Nephron (organoid): ENCODE results near the gene LEKR1.
"Not testable (repeated sequence)": the region's sequence is repeated elsewhere in the genome, so short reads cannot be mapped to it uniquely, and the experiment has no call there.

ENCODE experiments used
- H3K27ac Mint-ChIP-seq, 3 experiments: 2 replicates each; pipeline ENCODE4 v1.8.0; 2020; ENCODE audit warnings: mixed read lengths in 3 of 3, mild to moderate bottlenecking in 2 of 3, moderate library complexity in 1 of 3
- H3K27me3 Mint-ChIP-seq: 2 replicates; pipeline ENCODE4 v1.8.0; 2021; ENCODE audit warnings: low read depth, mild to moderate bottlenecking, moderate library complexity, mixed read lengths
- H3K36me3 Mint-ChIP-seq: 2 replicates; pipeline ENCODE4 v1.8.0; 2020; ENCODE audit warnings: low read depth, mixed read lengths
- H3K4me1 Mint-ChIP-seq: 2 replicates; pipeline ENCODE4 v1.8.0; 2020; ENCODE audit warnings: mixed read lengths
- H3K4me3 Mint-ChIP-seq, 3 experiments: 2 replicates each; pipeline ENCODE4 v1.8.0; 2020; ENCODE audit warnings: mild to moderate bottlenecking in 3 of 3, mixed read lengths in 3 of 3, moderate library complexity in 2 of 3
- H3K9me3 Mint-ChIP-seq: 2 replicates; pipeline ENCODE4 v1.8.0; 2020; ENCODE audit warnings: mixed read lengths
- TF ChIP-seq, protein P1 (sequence below), 3 experiments: fragments of 200-600 bp; sonication (generic); IDR thresholded peaks; one replicate each; pipeline ENCODE4 v1.5.0; 2021; ENCODE audit warnings: antibody characterized with exemption in 3 of 3; ENCODE audit not compliant: unreplicated experiment in 3 of 3

LEKR1 gene

DNA sequence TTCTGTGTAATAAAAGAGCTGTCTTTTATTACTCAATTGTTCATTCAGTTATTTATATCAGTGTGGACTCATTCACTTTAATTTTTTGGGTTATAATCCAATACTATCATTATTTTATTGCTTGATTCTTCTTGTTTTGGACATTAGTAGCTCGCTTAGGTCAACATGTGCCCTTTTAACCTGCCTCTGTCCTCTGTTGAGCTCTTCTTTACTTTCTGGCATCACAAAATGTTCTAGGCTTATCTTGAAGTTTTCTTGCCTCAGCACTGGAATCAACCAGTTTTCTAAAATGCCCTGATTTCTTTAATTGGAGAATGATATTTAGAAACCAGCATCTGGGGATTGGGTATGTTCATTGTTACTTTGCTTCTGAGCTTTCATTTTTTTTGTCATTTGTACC lies 82.2 kb downstream of the LEKR1 start:
- Mint-ChIP-seq H3K27ac (no peak overlapping the region), H3K4me3 (no peak overlapping the region), H3K27me3 (peaks cover 3% of the 10 kb centered on the region), H3K4me1 (no peaks in the 10 kb centered on the region), H3K36me3 (no peaks in the 10 kb centered on the region), H3K9me3 (no peaks in the 10 kb centered on the region)
- TF ChIP-seq, protein P1, sequence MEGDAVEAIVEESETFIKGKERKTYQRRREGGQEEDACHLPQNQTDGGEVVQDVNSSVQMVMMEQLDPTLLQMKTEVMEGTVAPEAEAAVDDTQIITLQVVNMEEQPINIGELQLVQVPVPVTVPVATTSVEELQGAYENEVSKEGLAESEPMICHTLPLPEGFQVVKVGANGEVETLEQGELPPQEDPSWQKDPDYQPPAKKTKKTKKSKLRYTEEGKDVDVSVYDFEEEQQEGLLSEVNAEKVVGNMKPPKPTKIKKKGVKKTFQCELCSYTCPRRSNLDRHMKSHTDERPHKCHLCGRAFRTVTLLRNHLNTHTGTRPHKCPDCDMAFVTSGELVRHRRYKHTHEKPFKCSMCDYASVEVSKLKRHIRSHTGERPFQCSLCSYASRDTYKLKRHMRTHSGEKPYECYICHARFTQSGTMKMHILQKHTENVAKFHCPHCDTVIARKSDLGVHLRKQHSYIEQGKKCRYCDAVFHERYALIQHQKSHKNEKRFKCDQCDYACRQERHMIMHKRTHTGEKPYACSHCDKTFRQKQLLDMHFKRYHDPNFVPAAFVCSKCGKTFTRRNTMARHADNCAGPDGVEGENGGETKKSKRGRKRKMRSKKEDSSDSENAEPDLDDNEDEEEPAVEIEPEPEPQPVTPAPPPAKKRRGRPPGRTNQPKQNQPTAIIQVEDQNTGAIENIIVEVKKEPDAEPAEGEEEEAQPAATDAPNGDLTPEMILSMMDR (IDR thresholded peaks at IDR 0.05; ENCODE audit: unreplicated experiment in 3 of 3) = no peak

DNA sequence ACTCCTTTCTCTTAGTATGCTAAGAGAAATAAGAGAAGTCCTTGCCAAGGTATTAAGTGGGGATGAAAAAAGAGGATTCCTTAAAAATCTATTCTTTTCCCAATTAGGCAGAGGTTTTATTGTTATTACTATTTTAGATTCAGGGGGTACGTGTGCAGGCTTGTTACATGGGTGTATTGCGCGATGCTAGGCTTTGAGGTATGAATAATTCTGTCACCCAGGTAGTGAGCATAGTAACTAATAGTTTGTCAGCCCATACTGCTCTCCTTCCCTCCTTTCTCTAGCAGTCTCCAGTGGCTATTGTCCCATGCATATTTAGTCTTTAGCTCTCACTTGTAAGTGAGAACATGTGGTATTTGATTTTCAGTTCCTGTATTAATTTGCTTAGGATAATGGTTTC lies 83.9 kb downstream of the LEKR1 start:
- H3K27ac Mint-ChIP-seq = no peak overlapping the region
- H3K4me1 Mint-ChIP-seq = no peaks in the 10 kb centered on the region
- H3K4me3 Mint-ChIP-seq = no peak overlapping the region
- no peaks in the 10 kb centered on the region for H3K36me3 Mint-ChIP-seq
- H3K27me3 Mint-ChIP-seq = peaks cover 3% of the 10 kb centered on the region
- TF ChIP-seq, protein P1 (IDR thresholded peaks at IDR 0.05; ENCODE audit: unreplicated experiment in 3 of 3) = no peak
- H3K9me3 Mint-ChIP-seq = no peaks in the 10 kb centered on the region

DNA sequence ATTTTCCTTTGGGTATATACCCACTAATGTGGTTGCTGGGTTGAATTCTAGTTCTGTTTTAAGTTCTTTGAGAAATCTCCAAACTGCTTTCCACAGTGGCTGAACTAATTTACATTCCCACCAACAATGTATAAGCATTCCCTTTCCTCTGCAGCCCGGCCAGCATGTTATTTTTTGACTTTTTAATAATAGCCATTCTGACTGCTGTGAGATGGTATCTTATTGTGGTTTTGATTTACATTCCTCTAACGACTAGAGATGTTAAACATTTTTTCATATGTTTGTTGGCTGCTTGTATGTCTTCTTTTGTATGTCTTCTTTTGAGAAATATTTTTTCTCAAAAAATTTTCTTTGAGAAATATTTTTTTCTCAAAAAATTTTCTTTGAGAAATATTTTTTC lies 84.7 kb downstream of the LEKR1 start:
- H3K4me1 Mint-ChIP-seq, H3K4me3 Mint-ChIP-seq, H3K9me3 Mint-ChIP-seq, H3K27ac Mint-ChIP-seq, H3K27me3 Mint-ChIP-seq, H3K36me3 Mint-ChIP-seq: not testable (repeated sequence)

DNA sequence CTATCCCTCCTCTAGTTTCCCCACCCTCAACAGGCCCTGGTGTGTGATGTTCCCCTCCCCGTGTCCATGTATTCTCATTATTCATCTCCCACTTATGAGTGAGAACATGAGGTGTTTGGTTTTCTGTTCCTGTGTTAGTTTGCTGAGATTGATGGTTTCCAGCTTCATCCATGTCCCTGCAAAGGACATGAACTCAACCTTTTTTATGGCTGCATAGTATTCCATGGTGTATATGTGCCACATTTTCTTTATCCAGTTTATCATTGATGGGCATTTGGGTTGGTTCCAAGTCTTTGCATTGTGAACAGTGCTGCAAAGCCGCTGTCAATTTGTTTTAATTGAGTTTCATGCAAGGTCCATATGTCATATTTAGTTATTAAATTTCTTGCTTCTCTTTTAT lies 88.1 kb downstream of the LEKR1 start:
- H3K27ac Mint-ChIP-seq, H3K36me3 Mint-ChIP-seq, H3K4me1 Mint-ChIP-seq, H3K27me3 Mint-ChIP-seq, H3K9me3 Mint-ChIP-seq, H3K4me3 Mint-ChIP-seq: not testable (repeated sequence)

DNA sequence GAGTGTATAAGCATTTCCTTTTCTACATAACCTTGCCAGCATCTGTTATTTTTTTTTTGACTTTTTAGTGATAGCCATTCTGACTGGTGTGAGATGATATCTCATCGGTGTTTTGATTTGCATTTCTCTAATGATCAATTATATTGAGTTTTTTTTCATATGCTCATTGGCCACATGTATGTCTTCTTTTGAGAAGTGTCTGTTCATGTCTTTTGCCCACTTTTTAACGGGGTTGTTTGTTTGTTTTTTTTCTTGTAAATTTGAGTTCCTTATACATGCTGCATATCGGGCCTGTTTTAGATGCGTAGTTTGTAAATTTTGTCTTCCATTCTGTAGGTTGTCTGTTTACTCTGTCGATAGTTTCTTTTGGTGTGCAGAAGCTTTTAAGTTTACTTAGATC lies 89.2 kb downstream of the LEKR1 start:
- TF ChIP-seq, protein P1 (IDR thresholded peaks at IDR 0.05; ENCODE audit: unreplicated experiment in 3 of 3) = no peak
- H3K27me3 Mint-ChIP-seq = no peaks in the 10 kb centered on the region
- H3K27ac Mint-ChIP-seq = no peak overlapping the region
- peaks cover 2% of the 10 kb centered on the region for H3K9me3 Mint-ChIP-seq
- H3K4me3 Mint-ChIP-seq = no peak overlapping the region
- no peaks in the 10 kb centered on the region for H3K36me3 Mint-ChIP-seq
- no peaks in the 10 kb centered on the region for H3K4me1 Mint-ChIP-seq

DNA sequence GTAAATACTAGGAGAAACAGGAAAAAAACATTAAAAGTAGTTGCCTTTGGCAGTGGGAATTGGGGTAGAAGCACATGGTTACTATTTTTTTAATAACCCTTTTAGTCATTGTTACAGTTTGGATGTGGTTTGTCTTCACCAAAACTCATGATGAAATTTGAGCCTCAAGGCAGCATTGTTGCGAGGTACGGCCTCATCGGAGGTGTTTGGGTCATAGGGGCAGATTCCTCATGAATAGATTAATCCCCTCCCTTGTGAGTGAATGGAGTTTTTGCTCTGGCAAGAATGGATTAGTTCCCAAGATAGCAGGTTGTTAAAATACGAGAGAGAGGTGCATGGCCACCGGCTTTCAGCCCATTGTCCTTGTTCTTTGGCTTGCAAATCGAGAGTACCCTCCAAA lies 92.6 kb downstream of the LEKR1 start:
- TF ChIP-seq, protein P1 (IDR thresholded peaks at IDR 0.05; ENCODE audit: unreplicated experiment in 3 of 3) = no peak
- H3K9me3 Mint-ChIP-seq = peaks cover 8% of the 10 kb centered on the region
- H3K27me3 Mint-ChIP-seq = no peaks in the 10 kb centered on the region
- no peak overlapping the region for H3K4me3 Mint-ChIP-seq
- H3K27ac Mint-ChIP-seq = no peak overlapping the region
- H3K4me1 Mint-ChIP-seq = no peaks in the 10 kb centered on the region
- H3K36me3 Mint-ChIP-seq = no peaks in the 10 kb centered on the region

DNA sequence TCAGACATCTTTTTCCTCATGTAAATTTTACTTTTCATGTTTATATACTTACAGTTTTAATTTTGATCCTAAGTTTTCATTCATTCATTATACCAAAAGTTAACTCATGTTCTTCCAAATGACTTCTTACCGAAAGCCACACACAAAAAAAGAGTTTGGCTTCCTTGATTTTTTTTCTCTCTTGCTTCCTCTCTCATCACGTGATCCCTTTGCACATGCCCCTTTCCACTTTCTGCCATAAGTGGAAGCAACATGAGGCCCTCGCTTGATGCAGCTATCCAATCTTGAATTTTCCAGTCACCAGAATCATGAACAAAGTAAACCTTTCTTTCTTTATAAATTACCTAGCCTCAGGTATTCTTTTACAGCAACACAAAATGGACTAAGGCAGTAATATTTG lies 93.7 kb downstream of the LEKR1 start:
- H3K9me3 Mint-ChIP-seq = peaks cover 17% of the 10 kb centered on the region
- no peak overlapping the region for H3K4me3 Mint-ChIP-seq
- H3K36me3 Mint-ChIP-seq = peaks cover 4% of the 10 kb centered on the region

More for the DNA sequence above, 93.7 kb downstream of the LEKR1 start:
- Mint-ChIP-seq H3K27ac (no peak overlapping the region), H3K4me1 (no peaks in the 10 kb centered on the region), H3K27me3 (no peaks in the 10 kb centered on the region)
- TF ChIP-seq, protein P1 (IDR thresholded peaks at IDR 0.05; ENCODE audit: unreplicated experiment in 3 of 3) = no peak
